ENCODE measurements around the gene CCL22. TPM values are rescaled to one million over a fixed set of nuclear protein-coding genes. Genes with fewer than 3 reads are reported as not detected.
"Not testable (repeated sequence)": the region's sequence is repeated elsewhere in the genome, so short reads cannot be mapped to it uniquely, and the experiment has no call there.

The CCL22 gene
- total and polyA plus RNA-seq, 2 donors (not counting 3 experiments of a cell fraction or from before 2014, with no cell fraction given) = not detected

GRCh38 chr16:57374067-57374534, 15.5 kb downstream of the CCL22 start:
- Histone ChIP-seq H2AFZ (ENCODE audit: low read depth, low read length) (no peak overlapping the region), H3K9me3 (replicated peaks; ENCODE audit: control insufficient read depth, insufficient read depth, low read length) (no peaks in the 10 kb centered on the region), H3K9ac (replicated peaks; ENCODE audit: extremely low read depth, insufficient read depth, low read length) (no peak overlapping the region), H3K79me2 (ENCODE audit: control insufficient read depth, insufficient read depth, low read length) (no peaks in the 10 kb centered on the region), H3K9me1 (replicated peaks; ENCODE audit: control insufficient read depth, extremely low read depth, insufficient read depth, low read length) (no peaks in the 10 kb centered on the region), H4K20me1 (replicated peaks; ENCODE audit: control insufficient read depth, extremely low read depth, insufficient read depth, low read length) (no peaks in the 10 kb centered on the region), H3K27me3 (ENCODE audit: control insufficient read depth in 2 of 2, insufficient read depth in 2 of 2, low read length in 2 of 2) (peaks cover 4% of the 10 kb centered on the region in 2 experiments), H3K4me2 (ENCODE audit: insufficient read depth, low read length) (no peak overlapping the region), H3K4me3 (replicated peaks in 1 of 3; ENCODE audit: insufficient read depth in 1 of 3, low read depth in 1 of 3, low read length in 3 of 3) (no peak overlapping the region), H3K36me3 (ENCODE audit: control insufficient read depth in 2 of 2, extremely low read depth in 1 of 2, insufficient read depth in 2 of 2, low read length in 2 of 2) (no peaks in the 10 kb centered on the region), H3K4me1 (ENCODE audit: control insufficient read depth, extremely low read depth, insufficient read depth, low read length) (no peaks in the 10 kb centered on the region), H3K27ac (ENCODE audit: insufficient read depth, low read depth, low read length) (no peak overlapping the region)
- BruUV-seq (replicated peaks) = no TSS peak
- CTCF ChIA-PET = interaction anchor here (0.7 to 1.5 kb wide), 2 partner anchors 43 to 58 kb away, joined by 3 read pairs; no protein-coding TSS in a partner anchor
- DNase-seq (ENCODE audit: low read depth, low spot score) (no peak), FAIRE-seq (no peak)
- POLR2A ChIA-PET = no interaction called here
- no peak for TF ChIP-seq GATA2 (IDR thresholded peaks at IDR 0.05; ENCODE audit: insufficient read depth, insufficient read length, low read depth, low read length)
- TF ChIP-seq JUN (IDR thresholded peaks at IDR 0.05; ENCODE audit: borderline replicate concordance, insufficient read depth, insufficient read length, low read depth) = no peak
- no peak for TF ChIP-seq POLR2AphosphoS5 (IDR thresholded peaks at IDR 0.05; ENCODE audit: insufficient read depth, low read depth, low read length)
- no peak for TF ChIP-seq POLR2A (IDR thresholded peaks at IDR 0.05; ENCODE audit: low read depth, low read length)
- no peak for TF ChIP-seq MAX (IDR thresholded peaks at IDR 0.05; ENCODE audit: insufficient read depth, insufficient read length)
- TF ChIP-seq FOS (IDR thresholded peaks at IDR 0.05; ENCODE audit: borderline replicate concordance, insufficient read depth, low read length) = no peak
- TF ChIP-seq MYC (IDR thresholded peaks at IDR 0.05; ENCODE audit: low read depth, low read length) = no peak
- no peak for TF ChIP-seq EZH2 (IDR thresholded peaks at IDR 0.05; ENCODE audit: borderline replicate concordance, low read depth, low read length, severe bottlenecking)
- no peak for TF ChIP-seq CTCF (IDR thresholded peaks at IDR 0.05; ENCODE audit: extremely low read depth in 1 of 2, insufficient read depth in 1 of 2, low read depth in 1 of 2, low read length in 2 of 2)
- intact Hi-C loops (cut with micrococcal nuclease) = no loop called here
- dilution Hi-C loops (cut with MboI; ENCODE audit: extremely low pct_ligation_motif_present, low sequenced_read_pairs) = no loop called here

GRCh38 chr16:57374925-57375465, 16.4 kb downstream of the CCL22 start:
- H3K9ac ChIP-seq (replicated peaks; ENCODE audit: extremely low read depth, insufficient read depth, low read length); POLR2A ChIA-PET; intact Hi-C loops (cut with micrococcal nuclease); BruUV-seq (replicated peaks); DNase-seq (ENCODE audit: low read depth, low spot score); H3K9me1 ChIP-seq (replicated peaks; ENCODE audit: control insufficient read depth, extremely low read depth, insufficient read depth, low read length); H3K27me3 ChIP-seq (ENCODE audit: control insufficient read depth in 2 of 2, insufficient read depth in 2 of 2, low read length in 2 of 2); H3K4me1 ChIP-seq (ENCODE audit: control insufficient read depth, extremely low read depth, insufficient read depth, low read length); H3K4me3 ChIP-seq (replicated peaks in 1 of 3; ENCODE audit: insufficient read depth in 1 of 3, low read depth in 1 of 3, low read length in 3 of 3); dilution Hi-C loops (cut with MboI; ENCODE audit: extremely low pct_ligation_motif_present, low sequenced_read_pairs); H3K4me2 ChIP-seq (ENCODE audit: insufficient read depth, low read length); H4K20me1 ChIP-seq (replicated peaks; ENCODE audit: control insufficient read depth, extremely low read depth, insufficient read depth, low read length); H3K36me3 ChIP-seq (ENCODE audit: control insufficient read depth in 2 of 2, extremely low read depth in 1 of 2, insufficient read depth in 2 of 2, low read length in 2 of 2); H3K79me2 ChIP-seq (ENCODE audit: control insufficient read depth, insufficient read depth, low read length); H3K27ac ChIP-seq (ENCODE audit: insufficient read depth, low read depth, low read length); H2AFZ ChIP-seq (ENCODE audit: low read depth, low read length); H3K9me3 ChIP-seq (replicated peaks; ENCODE audit: control insufficient read depth, insufficient read depth, low read length); FAIRE-seq: not testable (repeated sequence)
- CTCF ChIA-PET = interaction anchor here (0.7 to 1.5 kb wide), 2 partner anchors 42 to 59 kb away, joined by 3 read pairs; no protein-coding TSS in a partner anchor
